Activated naive CD8-positive, alpha-beta T cell treated with anti-CD3 and anti-CD28 coated beads, Interleukin-2, amount 50 U/mL, for 16 hours (primary cell): Measurements from ENCODE around the gene SPON1.

Experiments used
- DNase-seq: peaks from one replicate; pipeline ENCODE4 v3.0.0-alpha.2; 2020; ENCODE audit warnings: low read depth, low spot score

SPON1 gene

GRCh38 chr11:14036469-14036868, 73.9 kb downstream of the SPON1 start:
- DNase-seq: no peak

GRCh38 chr11:14041040-14041439, 78.5 kb downstream of the SPON1 start:
- DNase-seq: no peak

GRCh38 chr11:14041565-14041964, 79.0 kb downstream of the SPON1 start:
- no peak for DNase-seq

- no peak for DNase-seq
Observed at GRCh38 chr11:14042686-14043465, 80.4 kb downstream of the SPON1 start.

- DNase-seq: no peak
Observed at GRCh38 chr11:14044916-14045315, 82.4 kb downstream of the SPON1 start.

GRCh38 chr11:14045417-14045816, 82.9 kb downstream of the SPON1 start:
- no peak for DNase-seq

GRCh38 chr11:14052198-14052597, 89.7 kb downstream of the SPON1 start:
- no peak for DNase-seq

GRCh38 chr11:14054116-14055107, 91.9 kb downstream of the SPON1 start:
- no peak for DNase-seq

- DNase-seq: no peak
Observed at GRCh38 chr11:14055936-14056335, 93.4 kb downstream of the SPON1 start.

- DNase-seq: no peak
Observed at GRCh38 chr11:14058061-14058460, 95.5 kb downstream of the SPON1 start.

GRCh38 chr11:14059491-14059890, 97.0 kb downstream of the SPON1 start:
- DNase-seq: no peak

- DNase-seq: no peak
Observed at GRCh38 chr11:14061721-14062120, 99.2 kb downstream of the SPON1 start.

- no peak for DNase-seq
Observed at GRCh38 chr11:14065141-14065540, 102.6 kb downstream of the SPON1 start.

- no peak for DNase-seq
Observed at GRCh38 chr11:14065681-14066080, 103.2 kb downstream of the SPON1 start.

GRCh38 chr11:14067686-14068085, 105.2 kb downstream of the SPON1 start:
- no peak for DNase-seq

- DNase-seq: no peak
Observed at GRCh38 chr11:14070896-14071295, 108.4 kb downstream of the SPON1 start.

GRCh38 chr11:14073849-14074476, 111.4 kb downstream of the SPON1 start:
- no peak for DNase-seq

GRCh38 chr11:14075118-14076078, 112.9 kb downstream of the SPON1 start:
- DNase-seq: peak; percentile 16

GRCh38 chr11:14079011-14079410, 116.5 kb downstream of the SPON1 start:
- DNase-seq: no peak

- no peak for DNase-seq
Observed at GRCh38 chr11:14079797-14080196, 117.3 kb downstream of the SPON1 start.
